ENCODE data around the gene OS9.
A peak's percentile ranks its signal among the peaks of the same experiment; 100 is the strongest.

The OS9 gene

DNA sequence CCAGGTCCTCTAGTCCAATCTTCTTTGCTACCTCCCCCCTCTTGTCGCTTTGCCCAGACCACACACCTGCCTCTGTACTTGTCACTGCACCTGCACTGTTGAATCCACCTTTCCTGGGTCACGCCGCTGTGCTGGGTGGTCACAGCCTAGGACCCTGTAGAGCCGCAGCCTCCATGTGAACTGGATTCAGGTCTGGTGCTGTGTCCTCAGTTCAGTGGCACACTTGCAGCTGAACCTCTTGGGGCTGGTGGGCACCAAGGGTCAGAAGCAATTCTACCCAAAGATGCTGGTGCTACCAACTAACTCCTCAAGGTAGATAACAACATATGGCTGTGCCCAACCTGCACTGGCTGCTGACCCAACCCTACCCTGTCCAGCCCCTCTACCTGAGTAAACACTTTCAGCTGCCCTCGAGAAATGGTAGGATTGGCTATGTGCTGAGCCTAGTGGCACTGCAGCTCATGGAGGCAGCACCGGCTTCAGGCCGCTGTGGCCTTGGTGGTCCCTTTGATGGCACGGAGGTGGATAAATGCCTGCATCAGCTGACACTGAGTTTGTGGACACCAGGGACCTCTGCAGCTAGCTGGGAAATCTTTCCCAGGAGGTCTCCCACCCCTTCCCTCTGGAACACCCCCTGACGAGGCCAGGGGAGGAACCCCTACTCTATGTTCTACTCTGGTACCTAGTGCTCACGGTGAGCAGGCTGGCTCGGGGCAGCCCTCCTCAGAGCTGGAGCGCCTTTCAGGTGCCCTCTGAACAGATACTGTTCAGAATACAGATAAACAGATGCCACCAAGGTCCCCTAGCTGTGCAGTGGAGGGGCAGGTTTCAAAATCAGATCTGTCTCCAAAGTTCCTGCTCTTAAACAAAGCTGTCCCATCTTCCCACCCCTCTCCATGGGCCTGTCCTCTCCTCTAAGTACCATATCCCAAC lies 30.3 kb downstream of the OS9 start:
- peak; percentile 31 for DNase-seq
- Mint-ChIP-seq H3K27me3 (no peaks in the 10 kb centered on the region), H3K9me3 (no peaks in the 10 kb centered on the region), H3K27ac (peak overlapping the region; percentile 45), H3K4me1 (ENCODE audit: low read depth) (peaks cover 5% of the 10 kb centered on the region), H3K36me3 (ENCODE audit: low read depth) (peaks cover 68% of the 10 kb centered on the region), H3K4me3 (no peak overlapping the region)

DNA sequence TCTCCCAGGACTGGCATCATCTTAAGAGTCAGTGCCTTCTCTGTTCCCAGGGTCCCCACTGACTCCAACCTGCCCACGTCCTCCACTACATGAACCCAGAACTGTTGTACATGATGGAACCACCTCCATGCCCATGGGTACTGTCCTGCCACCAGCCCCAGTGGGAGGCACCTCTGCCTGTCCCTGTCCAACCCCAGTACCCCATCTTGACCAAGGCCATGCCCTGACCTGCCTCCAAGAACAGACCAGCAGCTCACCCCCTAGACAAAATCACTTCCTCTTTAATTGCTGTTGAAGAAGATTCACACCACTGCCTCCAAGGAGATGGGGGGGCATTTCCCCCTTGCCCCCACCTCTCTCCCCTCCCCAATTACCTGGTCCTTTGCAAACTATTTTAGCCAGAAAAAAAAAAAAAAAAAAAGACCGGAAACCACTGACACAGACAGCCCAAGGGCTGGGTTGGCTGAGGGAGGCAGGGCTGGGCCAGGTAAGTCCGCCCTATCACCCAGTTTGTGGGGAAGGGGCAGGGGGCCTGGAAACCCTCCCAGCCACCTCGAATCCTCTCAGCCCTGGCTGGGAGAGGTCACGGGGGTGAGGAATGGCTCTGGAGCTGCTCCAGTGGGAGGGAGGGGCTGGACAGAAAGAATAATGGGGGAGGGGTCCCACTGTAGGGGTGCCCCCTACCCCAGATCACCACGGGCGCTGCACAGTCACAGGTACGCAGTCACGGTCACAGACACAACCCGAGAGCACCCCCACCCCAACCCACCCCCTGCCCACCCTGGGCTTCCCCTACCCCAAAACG lies 31.2 kb downstream of the OS9 start:
- no peaks in the 10 kb centered on the region for H3K9me3 Mint-ChIP-seq
- H3K27ac Mint-ChIP-seq: peak overlapping the region; percentile 45
- peaks cover 68% of the 10 kb centered on the region for H3K36me3 Mint-ChIP-seq (ENCODE audit: low read depth)
- H3K4me1 Mint-ChIP-seq (ENCODE audit: low read depth): peaks cover 5% of the 10 kb centered on the region
- DNase-seq: peak; percentile 28
- no peaks in the 10 kb centered on the region for H3K27me3 Mint-ChIP-seq
- H3K4me3 Mint-ChIP-seq: no peak overlapping the region

- no peaks in the 10 kb centered on the region for H3K27me3 Mint-ChIP-seq
- H3K36me3 Mint-ChIP-seq (ENCODE audit: low read depth): peaks cover 68% of the 10 kb centered on the region
- no peaks in the 10 kb centered on the region for H3K9me3 Mint-ChIP-seq
- no peak overlapping the region for H3K4me3 Mint-ChIP-seq
- no peak overlapping the region for H3K27ac Mint-ChIP-seq
- H3K4me1 Mint-ChIP-seq (ENCODE audit: low read depth): peaks cover 5% of the 10 kb centered on the region
- DNase-seq: no peak
Measured at GRCh38 chr12:57725851-57726150, 31.9 kb downstream of the OS9 start.

DNA sequence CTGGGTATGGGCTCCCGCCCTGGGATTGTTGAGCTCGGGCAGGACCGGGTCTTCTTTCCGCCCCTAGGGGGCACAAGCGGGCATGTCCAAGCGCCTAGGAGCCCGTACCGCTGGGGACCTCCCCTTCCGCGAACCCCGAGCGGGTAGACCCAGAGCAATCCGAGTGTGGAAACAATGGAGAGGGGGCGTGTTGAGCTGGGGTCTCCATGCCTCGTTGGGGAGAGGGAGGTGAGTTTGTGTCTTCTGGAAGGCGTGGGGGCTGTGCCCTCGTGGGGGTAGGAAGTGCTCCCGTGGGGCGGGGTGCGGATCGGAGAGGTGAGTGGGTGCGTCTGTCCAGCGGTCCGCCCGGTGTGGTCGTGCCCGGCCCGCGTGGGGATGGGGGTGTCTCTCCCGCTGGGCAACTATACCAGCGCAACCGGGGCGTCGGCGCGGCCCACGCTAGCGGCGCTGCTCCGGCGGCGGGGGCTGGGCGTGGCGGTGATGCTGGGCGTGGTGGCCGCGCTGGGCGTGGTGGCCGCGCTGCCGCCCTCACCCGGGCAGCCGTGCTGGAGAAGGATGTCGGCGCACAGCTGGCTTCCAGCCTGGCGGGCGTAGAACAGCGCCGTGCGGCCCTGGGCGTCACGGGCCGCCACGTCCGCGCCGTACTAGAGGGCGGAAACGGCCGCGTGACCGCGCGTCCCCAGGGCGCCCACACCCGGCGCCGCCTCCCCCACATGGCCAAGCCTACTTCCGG lies 32.4 kb downstream of the OS9 start:
- Mint-ChIP-seq H3K27ac (peak overlapping the region; percentile 73), H3K4me1 (ENCODE audit: low read depth) (peaks cover 5% of the 10 kb centered on the region)

DNA sequence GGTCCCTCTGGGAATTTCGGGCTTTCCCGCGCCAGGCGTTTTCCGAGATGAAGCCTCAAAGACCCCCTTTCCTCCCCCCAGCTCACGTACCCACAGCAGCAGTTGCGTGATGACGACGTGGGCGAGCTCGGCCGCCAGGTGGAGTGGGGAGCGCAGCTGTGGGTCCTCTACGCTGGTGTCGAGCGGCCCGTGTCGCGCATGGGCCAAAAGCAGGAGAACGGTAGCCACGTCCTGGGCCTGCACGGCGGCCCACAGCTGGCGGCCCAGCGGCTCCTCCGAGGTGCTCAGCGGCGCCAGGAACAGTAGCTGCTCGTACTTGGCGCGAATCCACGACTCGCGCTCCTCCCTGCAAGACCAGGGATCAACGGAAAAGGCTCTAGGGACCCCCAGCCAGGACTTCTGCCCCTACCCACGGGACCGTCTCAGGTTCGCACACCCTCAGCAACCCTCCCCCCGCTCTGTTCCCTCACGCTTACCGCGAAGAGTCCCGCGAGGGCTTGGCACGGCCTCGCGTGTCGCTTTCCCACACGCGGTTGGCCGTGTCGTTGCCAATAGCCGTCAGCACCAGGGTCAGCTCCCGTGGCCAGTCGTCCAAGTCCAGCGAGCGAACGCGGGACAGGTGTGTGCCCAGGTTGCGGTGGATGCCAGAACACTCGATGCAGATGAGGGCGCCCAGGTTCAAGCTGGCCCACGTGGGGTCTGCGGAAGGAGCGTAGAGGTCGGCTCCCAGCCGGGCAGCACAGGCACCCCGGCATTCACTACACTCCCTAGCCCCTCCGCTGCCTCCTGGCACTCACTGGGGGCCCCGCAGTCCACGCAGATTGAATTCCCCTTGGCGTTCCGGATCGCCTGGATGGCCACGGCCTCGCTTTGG lies 33.2 kb downstream of the OS9 start:
- H3K36me3 Mint-ChIP-seq (ENCODE audit: low read depth): peaks cover 69% of the 10 kb centered on the region
- H3K27me3 Mint-ChIP-seq: no peaks in the 10 kb centered on the region
- H3K4me3 Mint-ChIP-seq: no peak overlapping the region
- no peak overlapping the region for H3K27ac Mint-ChIP-seq
- no peak for DNase-seq
- peaks cover 5% of the 10 kb centered on the region for H3K4me1 Mint-ChIP-seq (ENCODE audit: low read depth)
- H3K9me3 Mint-ChIP-seq: no peaks in the 10 kb centered on the region

More for the DNA sequence above, 32.4 kb downstream of the OS9 start:
- Mint-ChIP-seq H3K27me3 (no peaks in the 10 kb centered on the region), H3K4me3 (peak overlapping the region; percentile 56), H3K9me3 (no peaks in the 10 kb centered on the region), H3K36me3 (ENCODE audit: low read depth) (peaks cover 68% of the 10 kb centered on the region)
- peak; percentile 40 for DNase-seq

GRCh38 chr12:57727758-57728395 lies 33.9 kb downstream of the OS9 start:
- H3K36me3 Mint-ChIP-seq (ENCODE audit: low read depth): peaks cover 73% of the 10 kb centered on the region
- H3K27me3 Mint-ChIP-seq: no peaks in the 10 kb centered on the region
- peaks cover 5% of the 10 kb centered on the region for H3K4me1 Mint-ChIP-seq (ENCODE audit: low read depth)
- DNase-seq: no peak
- no peaks in the 10 kb centered on the region for H3K9me3 Mint-ChIP-seq
- no peak overlapping the region for H3K4me3 Mint-ChIP-seq
- H3K27ac Mint-ChIP-seq: peak overlapping the region; percentile 7

DNA sequence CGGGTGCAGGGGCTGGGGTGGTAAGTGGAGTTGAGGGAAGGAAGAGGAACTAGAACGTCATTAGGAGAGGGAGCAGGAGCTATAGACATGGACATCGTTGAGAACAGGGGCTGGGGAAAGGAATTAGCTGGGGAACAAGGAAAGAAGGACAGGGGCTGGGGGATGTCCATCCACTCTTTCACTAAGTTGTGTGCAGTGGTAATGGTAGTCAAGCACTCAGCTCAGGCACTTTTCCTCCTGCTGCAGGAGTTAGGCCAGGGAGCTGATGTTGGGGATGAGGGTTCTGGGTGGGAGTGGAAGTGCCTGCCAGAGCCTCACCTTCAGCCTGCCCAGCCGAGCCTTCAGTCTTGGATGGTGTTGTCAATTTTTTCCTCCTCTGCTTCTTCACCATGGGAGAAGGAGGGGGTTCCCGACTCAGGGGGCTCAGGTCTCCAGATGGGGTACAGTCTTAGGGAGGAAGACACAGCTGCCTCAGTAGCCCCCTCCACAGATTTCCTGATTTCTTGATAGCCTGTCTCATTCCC lies 35.5 kb downstream of the OS9 start:
- Mint-ChIP-seq H3K36me3 (ENCODE audit: low read depth) (peaks cover 88% of the 10 kb centered on the region), H3K9me3 (no peaks in the 10 kb centered on the region), H3K4me3 (no peak overlapping the region), H3K27ac (peak overlapping the region; percentile 44), H3K4me1 (ENCODE audit: low read depth) (peaks cover 5% of the 10 kb centered on the region), H3K27me3 (no peaks in the 10 kb centered on the region)
- DNase-seq: no peak

GRCh38 chr12:57730336-57731067 lies 36.6 kb downstream of the OS9 start:
- peaks cover 2% of the 10 kb centered on the region for H3K4me1 Mint-ChIP-seq (ENCODE audit: low read depth)
- H3K9me3 Mint-ChIP-seq: no peaks in the 10 kb centered on the region
- DNase-seq: no peak
- no peak overlapping the region for H3K4me3 Mint-ChIP-seq
- no peaks in the 10 kb centered on the region for H3K27me3 Mint-ChIP-seq
- peaks cover 91% of the 10 kb centered on the region for H3K36me3 Mint-ChIP-seq (ENCODE audit: low read depth)
- no peak overlapping the region for H3K27ac Mint-ChIP-seq

DNA sequence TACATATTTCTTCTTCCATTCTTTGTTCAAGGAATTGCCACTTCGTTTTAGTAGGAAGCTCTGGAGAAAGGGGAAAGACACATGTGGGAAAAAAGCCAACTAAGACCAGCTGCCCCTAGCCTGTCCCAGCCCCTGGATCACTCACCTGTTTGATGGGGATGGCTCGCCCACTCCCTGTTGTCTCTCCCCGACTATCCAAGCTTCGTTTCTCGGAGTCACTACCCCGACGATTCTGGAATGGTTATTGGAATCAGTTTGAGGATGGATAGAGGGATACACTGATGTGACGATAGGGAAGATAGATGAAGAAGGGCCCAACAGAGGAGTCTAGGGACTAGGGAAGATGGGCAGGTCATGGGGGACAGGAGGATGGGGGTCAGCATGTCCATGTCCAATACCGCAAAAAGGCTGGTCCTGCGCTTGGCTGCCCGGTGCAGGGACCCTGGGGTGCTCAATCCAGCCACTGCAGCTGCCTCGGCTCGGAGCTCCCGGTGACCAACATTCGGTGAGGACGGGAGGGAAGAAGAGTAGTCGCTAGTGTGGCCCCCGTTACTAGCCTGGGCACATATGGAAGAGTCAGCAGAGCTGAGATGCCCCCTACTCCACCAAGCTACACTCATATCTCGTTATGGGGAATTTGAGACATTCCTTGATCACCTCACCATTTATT lies 37.6 kb downstream of the OS9 start:
- H3K27ac Mint-ChIP-seq: no peak overlapping the region
- no peak for DNase-seq
- H3K4me1 Mint-ChIP-seq (ENCODE audit: low read depth): peaks cover 3% of the 10 kb centered on the region
- no peaks in the 10 kb centered on the region for H3K27me3 Mint-ChIP-seq
- H3K36me3 Mint-ChIP-seq (ENCODE audit: low read depth): peaks cover 92% of the 10 kb centered on the region
- H3K9me3 Mint-ChIP-seq: no peaks in the 10 kb centered on the region
- no peak overlapping the region for H3K4me3 Mint-ChIP-seq

DNA sequence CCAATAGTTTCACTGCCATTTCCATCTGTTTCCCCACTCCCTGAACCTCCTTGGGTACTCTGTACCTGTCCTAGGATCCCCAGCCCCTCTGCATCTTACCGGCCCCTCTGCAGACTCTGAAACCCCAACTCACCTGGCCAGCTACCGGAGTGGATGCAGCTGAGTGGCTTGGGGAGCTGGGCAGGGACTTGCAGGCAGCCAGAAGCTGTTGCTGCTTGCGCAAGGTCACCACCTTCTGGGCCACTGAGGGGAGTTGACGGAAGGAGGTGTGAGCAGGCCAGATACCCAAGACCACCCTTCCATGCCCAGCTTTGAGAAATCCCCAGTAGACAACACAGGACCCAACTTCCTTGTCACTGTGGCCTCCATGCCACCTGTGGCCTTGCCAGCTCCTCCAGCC lies 38.3 kb downstream of the OS9 start:
- Mint-ChIP-seq H3K4me3 (no peak overlapping the region), H3K27ac (peak overlapping the region; percentile 22), H3K36me3 (ENCODE audit: low read depth) (peaks cover 92% of the 10 kb centered on the region), H3K4me1 (ENCODE audit: low read depth) (peaks cover 6% of the 10 kb centered on the region), H3K9me3 (no peaks in the 10 kb centered on the region), H3K27me3 (no peaks in the 10 kb centered on the region)
- DNase-seq: no peak

DNA sequence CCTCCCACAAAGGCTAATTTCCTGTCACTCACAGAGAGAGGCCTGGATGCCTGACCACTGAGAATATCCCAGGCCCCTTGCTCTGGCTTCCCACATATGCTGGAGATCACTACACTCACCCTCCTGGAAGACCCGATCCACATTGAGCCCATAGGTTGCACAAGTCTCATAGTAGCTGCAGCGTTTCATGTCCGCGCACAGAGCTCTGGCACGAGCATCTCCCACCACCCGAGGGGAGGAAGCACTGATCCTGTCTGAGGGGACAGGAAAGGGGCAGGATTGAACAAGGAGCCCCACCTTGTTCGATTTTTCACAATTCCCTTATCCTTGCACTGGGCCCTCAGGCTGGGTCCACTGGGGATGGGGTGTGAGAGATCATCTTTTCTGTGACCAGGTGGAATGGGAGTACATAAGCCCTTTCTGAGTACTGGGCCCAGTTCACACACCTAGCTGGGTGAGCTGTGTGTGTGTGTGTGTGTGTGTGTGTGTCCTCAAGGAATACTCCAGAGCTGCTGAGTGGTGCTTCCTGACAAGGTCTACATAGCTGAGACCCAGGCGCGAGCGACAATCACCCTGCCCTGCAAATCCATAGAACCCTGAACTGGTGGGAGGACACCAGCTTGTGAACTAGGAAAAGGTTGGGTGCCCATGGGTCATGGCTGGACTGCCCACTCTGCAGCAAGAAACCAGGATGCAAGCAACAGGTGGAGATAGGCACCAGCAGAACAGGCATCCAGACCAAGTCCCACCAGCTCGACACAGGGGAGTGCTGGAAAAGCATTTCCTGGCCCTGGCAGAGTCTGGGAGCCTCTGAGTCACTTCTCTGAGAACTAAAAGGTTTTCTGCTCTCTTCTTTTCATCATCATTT lies 39.0 kb downstream of the OS9 start:
- Mint-ChIP-seq H3K36me3 (ENCODE audit: low read depth) (peaks cover 85% of the 10 kb centered on the region), H3K4me3 (no peak overlapping the region), H3K4me1 (ENCODE audit: low read depth) (peaks cover 6% of the 10 kb centered on the region), H3K27ac (peak overlapping the region; percentile 66), H3K27me3 (no peaks in the 10 kb centered on the region), H3K9me3 (no peaks in the 10 kb centered on the region)
- no peak for DNase-seq

- Mint-ChIP-seq H3K4me3 (no peak overlapping the region), H3K4me1 (ENCODE audit: low read depth) (peaks cover 8% of the 10 kb centered on the region), H3K9me3 (no peaks in the 10 kb centered on the region), H3K27ac (peak overlapping the region; percentile 66), H3K36me3 (ENCODE audit: low read depth) (peaks cover 78% of the 10 kb centered on the region), H3K27me3 (no peaks in the 10 kb centered on the region)
- DNase-seq: no peak
Measured at GRCh38 chr12:57733928-57734327, 40.0 kb downstream of the OS9 start.

All from activated T-cell treated with anti-CD3 and anti-CD28 coated beads, Interleukin-2, amount 50 U/mL, for 24 hours (primary cell).